Femur (tissue), 1 donor: ENCODE data around the gene PRSS8.
"Not testable (repeated sequence)": the region's sequence is repeated elsewhere in the genome, so short reads cannot be mapped to it uniquely, and the experiment has no call there.

ENCODE experiments used
- DNase-seq: peaks from one replicate; pipeline ENCODE4 v3.0.0-alpha.2; 2017

Gene PRSS8

GRCh38 chr16:31143694-31144148 is 8.2 kb upstream of the PRSS8 start:
- peak; percentile 22 for DNase-seq

DNA sequence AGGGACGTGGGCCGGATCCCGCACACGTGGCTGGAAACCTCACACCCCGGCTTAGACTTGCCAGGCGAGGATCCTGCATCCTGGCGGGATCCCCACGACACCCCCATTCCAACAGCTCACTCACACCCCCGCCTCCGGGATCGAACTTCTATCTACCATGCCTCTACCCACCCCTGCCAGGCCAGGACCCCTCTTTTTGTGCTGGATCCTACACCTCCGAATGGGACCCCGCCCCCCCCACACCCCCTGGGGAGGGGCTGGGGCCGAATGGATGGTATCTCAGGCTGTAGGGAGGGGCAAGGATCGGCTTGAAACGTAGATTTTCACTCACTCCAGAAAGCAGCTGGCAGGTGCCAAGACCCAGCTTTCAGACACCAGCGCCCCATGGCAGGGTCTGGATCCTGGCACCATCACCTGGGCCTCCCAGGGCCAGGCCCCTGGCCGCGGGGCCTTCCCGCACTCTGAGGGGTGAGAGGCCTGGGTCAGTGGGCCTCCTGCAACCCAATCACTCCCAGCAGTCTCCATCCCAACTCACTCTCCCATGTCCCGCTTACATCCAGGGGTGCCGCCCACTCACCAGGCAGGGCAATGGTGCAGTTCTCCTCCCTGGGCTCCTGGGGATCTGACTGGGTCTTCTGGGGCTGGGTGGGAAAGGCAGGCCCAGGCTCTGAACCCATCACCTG is 7.6 kb upstream of the PRSS8 start:
- peak; percentile 61 for DNase-seq

DNA sequence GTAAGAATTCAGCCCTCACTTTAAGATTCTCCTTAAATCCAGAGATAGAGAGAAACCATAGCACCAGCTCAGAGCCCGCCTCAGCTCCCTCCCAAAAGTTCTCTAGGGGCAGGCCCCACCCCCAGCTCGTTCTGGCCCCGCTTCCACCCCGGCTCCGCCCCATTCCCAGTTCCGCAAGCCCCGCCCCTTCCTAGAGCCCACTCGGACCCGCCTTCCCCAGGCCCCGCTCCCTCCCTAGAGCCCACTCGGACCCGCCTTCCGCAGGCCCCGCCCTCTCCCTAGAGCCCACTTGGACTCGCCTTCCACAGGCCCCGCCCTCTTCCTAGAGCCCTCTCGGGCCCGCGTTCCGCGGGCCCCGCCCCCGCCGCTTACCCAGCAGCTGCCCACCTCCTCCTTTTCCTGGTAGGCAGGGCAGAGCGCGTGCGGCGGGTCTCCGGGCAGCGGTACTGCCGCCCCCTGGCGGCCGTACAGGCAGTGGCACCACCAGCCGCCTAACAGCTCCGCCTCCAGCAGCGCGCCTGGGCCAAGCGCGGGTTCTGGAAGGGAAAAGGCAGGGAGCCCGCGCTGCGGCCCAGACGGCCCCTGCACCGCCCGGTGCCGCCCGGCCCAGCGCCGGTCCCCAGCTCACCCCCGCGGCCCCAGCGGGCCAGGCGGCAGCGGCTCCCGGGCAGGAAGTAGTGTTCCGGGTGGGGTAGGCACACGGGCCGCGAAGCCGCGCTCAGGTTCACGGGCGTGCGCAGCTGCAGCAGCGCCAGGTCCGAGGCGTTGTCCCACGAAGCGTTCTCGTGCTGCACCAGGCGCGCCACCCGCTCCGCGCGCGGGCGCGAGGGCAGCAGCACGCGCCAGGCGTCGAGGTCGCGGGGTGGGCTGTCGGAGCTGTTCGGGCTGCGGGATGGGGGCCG is 6.8 kb upstream of the PRSS8 start:
- peak; percentile 100 for DNase-seq

GRCh38 chr16:31141489-31142108 is 6.1 kb upstream of the PRSS8 start:
- peak; percentile 83 for DNase-seq

GRCh38 chr16:31141071-31141469 is 5.5 kb upstream of the PRSS8 start:
- not testable (repeated sequence) for DNase-seq

- DNase-seq = peak; percentile 30
Observed at GRCh38 chr16:31138621-31139578, 3.4 kb upstream of the PRSS8 start.

- not testable (repeated sequence) for DNase-seq
Observed at GRCh38 chr16:31136822-31137499, 1.4 kb upstream of the PRSS8 start.

GRCh38 chr16:31136287-31136662 is 748 bp upstream of the PRSS8 start:
- DNase-seq = no peak

- DNase-seq = peak; percentile 30
Observed at GRCh38 chr16:31134625-31135534, 647 bp downstream of the PRSS8 start.

DNA sequence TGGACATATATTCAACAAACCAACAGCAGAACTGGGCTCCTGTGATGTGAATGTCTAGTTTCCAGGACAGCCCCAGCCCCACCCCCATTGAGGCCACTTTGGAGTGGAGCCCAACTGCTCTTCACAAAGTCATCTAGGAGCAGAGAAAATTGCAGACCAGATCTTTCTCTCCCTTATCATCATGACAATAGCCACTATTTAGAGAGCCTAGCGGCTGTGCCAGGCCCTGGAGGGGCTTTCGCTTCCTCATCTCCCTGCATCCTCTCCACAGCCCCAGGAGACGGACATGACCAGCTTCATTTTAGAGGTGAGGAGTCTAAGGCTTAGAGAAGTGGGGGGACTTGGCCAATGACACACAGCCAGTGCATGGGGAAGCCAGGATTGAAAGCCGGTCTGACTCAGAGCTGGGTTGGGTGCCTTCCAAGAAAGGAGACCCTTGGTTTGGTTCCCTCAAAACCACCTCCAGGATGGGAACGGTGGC is 1.4 kb downstream of the PRSS8 start:
- peak; percentile 57 for DNase-seq

- DNase-seq = no peak
Observed at GRCh38 chr16:31133046-31133501, 2.5 kb downstream of the PRSS8 start.

DNA sequence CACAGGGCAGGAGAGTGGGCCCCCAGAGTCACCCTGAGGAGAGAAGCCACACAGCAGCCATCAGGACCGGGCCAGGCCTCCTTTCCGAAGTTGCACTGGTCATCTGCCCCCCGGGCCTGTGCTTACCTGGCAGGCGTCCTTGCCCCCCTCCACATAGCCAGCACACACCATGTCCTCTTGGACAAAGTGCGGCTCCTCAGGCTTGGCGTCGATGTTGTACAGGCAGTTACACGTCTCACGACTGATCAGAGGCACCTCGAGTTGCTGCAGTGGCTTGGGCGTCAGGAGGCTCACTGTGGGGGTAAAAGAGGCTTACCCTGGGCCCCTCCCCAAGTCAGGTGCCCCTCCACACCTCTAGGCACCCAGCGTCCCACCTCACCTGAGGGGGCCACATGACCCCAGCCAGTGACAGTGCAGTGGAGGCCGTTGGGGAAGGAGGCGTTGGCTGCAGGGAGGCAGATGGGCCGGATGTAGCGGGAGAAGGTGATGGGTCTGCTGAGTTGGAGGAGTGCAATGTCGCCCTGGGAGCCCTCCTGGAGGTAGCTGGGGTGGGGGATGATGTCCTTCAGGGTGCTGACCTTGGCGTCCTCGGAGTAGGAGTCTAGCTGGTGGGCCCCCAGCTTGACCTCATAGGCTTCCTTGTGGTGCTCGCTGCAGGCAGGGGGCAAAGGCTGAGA is 3.1 kb downstream of the PRSS8 start:
- DNase-seq = peak; percentile 22

DNA sequence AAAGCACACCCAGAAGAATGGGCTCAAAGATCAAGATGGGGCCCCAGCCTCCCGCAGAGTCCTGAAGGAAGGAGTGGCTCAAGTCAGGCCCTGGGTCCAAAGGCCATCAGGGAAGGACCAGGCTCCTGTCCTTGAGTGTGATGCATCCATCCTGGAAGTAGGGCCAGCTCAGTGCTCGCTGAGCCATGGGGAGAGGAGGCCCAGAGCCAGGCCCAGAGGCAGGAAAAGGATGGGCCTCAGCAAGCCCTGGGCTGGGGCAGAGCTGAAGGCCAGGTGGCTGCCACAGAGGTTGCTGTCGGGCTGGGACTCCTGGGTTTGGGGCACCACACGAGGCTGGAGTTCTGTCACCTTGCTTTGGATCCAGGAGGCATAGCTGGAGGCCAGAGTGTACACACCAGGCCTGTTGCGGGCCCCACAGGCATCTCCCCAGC is 3.7 kb downstream of the PRSS8 start:
- DNase-seq = no peak

- no peak for DNase-seq
Observed at GRCh38 chr16:31131416-31131815, 4.1 kb downstream of the PRSS8 start.

GRCh38 chr16:31130899-31131298 is 4.6 kb downstream of the PRSS8 start:
- peak; percentile 22 for DNase-seq

GRCh38 chr16:31130336-31130891 is 5.1 kb downstream of the PRSS8 start:
- DNase-seq = peak; percentile 33

- DNase-seq = peak; percentile 62
Observed at GRCh38 chr16:31129568-31130335, 5.8 kb downstream of the PRSS8 start.
